VCaP (cell line): ENCODE measurements around the gene PPP1R1C.

Experiments used
- H3K27ac ChIP-seq: fragments of 450-650 bp; 2 replicates; pipeline ENCODE4 v1.5.1; 2017
- CTCF ChIP-seq: fragments of 450-650 bp; conservative IDR thresholded peaks from 2 replicates; pipeline ENCODE4 v1.5.1; 2017; ENCODE audit warnings: mild to moderate bottlenecking, moderate library complexity

PPP1R1C gene

GRCh38 chr2:182064019-182064778 lies 78.5 kb downstream of the PPP1R1C start:
- H3K27ac ChIP-seq: no peak overlapping the region
- no peak for TF ChIP-seq CTCF

- no peak overlapping the region for H3K27ac ChIP-seq
- no peak for TF ChIP-seq CTCF
Measured at GRCh38 chr2:182066400-182067087, 80.9 kb downstream of the PPP1R1C start.

GRCh38 chr2:182067393-182067792 lies 81.7 kb downstream of the PPP1R1C start:
- no peak overlapping the region for H3K27ac ChIP-seq
- TF ChIP-seq CTCF: no peak

GRCh38 chr2:182068811-182069210 lies 83.2 kb downstream of the PPP1R1C start:
- no peak for TF ChIP-seq CTCF
- no peak overlapping the region for H3K27ac ChIP-seq

- H3K27ac ChIP-seq: no peak overlapping the region
- no peak for TF ChIP-seq CTCF
Measured at GRCh38 chr2:182069416-182069815, 83.8 kb downstream of the PPP1R1C start.

- H3K27ac ChIP-seq: no peak overlapping the region
- no peak for TF ChIP-seq CTCF
Measured at GRCh38 chr2:182069908-182070307, 84.3 kb downstream of the PPP1R1C start.

GRCh38 chr2:182070736-182071135 lies 85.1 kb downstream of the PPP1R1C start:
- TF ChIP-seq CTCF: no peak
- H3K27ac ChIP-seq: no peak overlapping the region
